ENCODE measurements around the gene CBX4. TPM values are rescaled to one million over a fixed set of nuclear protein-coding genes. Genes with fewer than 3 reads are reported as not detected.

CBX4 gene
- total RNA-seq, 1 experiment from 2014 or later: 6.2 TPM

GRCh38 chr17:79786930-79787643, 52.2 kb downstream of the CBX4 start:
- H3K79me1 ChIP-seq (ENCODE audit: insufficient read depth, low read depth, low read length, poor library complexity, severe bottlenecking): no peaks in the 10 kb centered on the region
- peaks cover 30 to 44% of the 10 kb centered on the region in 2 experiments for H3K4me1 Mint-ChIP-seq
- H3K27ac ChIP-seq (ENCODE audit: insufficient read length, low read depth, low read length): no peak overlapping the region
- no peak overlapping the region for H3K4ac ChIP-seq (ENCODE audit: low read depth, low read length)
- no peak overlapping the region for H2BK12ac ChIP-seq (ENCODE audit: insufficient read length, low read depth, low read length)
- no peak overlapping the region for H4K5ac ChIP-seq (ENCODE audit: insufficient read length, low read depth, low read length)
- no peak overlapping the region for H2BK15ac ChIP-seq (ENCODE audit: low read depth, low read length)
- H3K27me3 ChIP-seq (ENCODE audit: insufficient read depth, low read length): peaks cover 34% of the 10 kb centered on the region
- H3K56ac ChIP-seq (ENCODE audit: insufficient read length, low read depth, low read length): no peak overlapping the region
- peaks cover 18 to 38% (median 31%) of the 10 kb centered on the region in 3 experiments; a peak in 6 of 7 replicates for H3K36me3 Mint-ChIP-seq (ENCODE audit: insufficient read depth in 1 of 3, low read depth in 3 of 3)
- no peak overlapping the region for H3T11ph ChIP-seq (ENCODE audit: low read length)
- peaks cover 64% of the 10 kb centered on the region for H3K27me3 Mint-ChIP-seq (ENCODE audit: low read depth)
- no peak overlapping the region; a peak in 1 of 7 replicates for H3K27ac Mint-ChIP-seq
- H3K4me3 Mint-ChIP-seq: peak overlapping the region in 1 of 2 experiments; percentile 10; a peak in 1 of 5 replicates
- H3K79me2 ChIP-seq (ENCODE audit: insufficient read depth, low read length): no peaks in the 10 kb centered on the region
- peaks cover 8% of the 10 kb centered on the region for H3K4me1 ChIP-seq (ENCODE audit: insufficient read depth, low read length)
- no peak overlapping the region for H3K18ac ChIP-seq (ENCODE audit: insufficient read length, low read depth, low read length)
- no peak overlapping the region for H3K14ac ChIP-seq (ENCODE audit: insufficient read depth, low read length)
- H2BK5ac ChIP-seq (ENCODE audit: insufficient read length, low read length): no peak overlapping the region
- peaks cover 9% of the 10 kb centered on the region for H4K20me1 ChIP-seq (ENCODE audit: control insufficient read depth, insufficient read depth, insufficient read length)
- H2BK20ac ChIP-seq (ENCODE audit: low read depth, low read length, poor library complexity, severe bottlenecking): no peak overlapping the region
- H3K9me3 Mint-ChIP-seq: no peaks in the 10 kb centered on the region; a peak in 1 of 5 replicates
- no CpG with 5 or more reads among the region's 12 CpGs for WGBS (ENCODE audit: extremely low coverage, insufficient read length, low lambda C conversion rate)
- no peaks in the 10 kb centered on the region for H3K23me2 ChIP-seq (ENCODE audit: insufficient read length, low read depth, low read length, poor library complexity, severe bottlenecking)
- no peak overlapping the region for H2AFZ ChIP-seq (ENCODE audit: low read length)
- H4K91ac ChIP-seq (ENCODE audit: insufficient read length, low read depth, low read length): no peak overlapping the region
- H3K23ac ChIP-seq (ENCODE audit: insufficient read length, low read depth, low read length): no peak overlapping the region
- H3K9ac ChIP-seq (ENCODE audit: extremely low read depth, insufficient read length, low read length): no peak overlapping the region
- no peak overlapping the region for H2BK120ac ChIP-seq (ENCODE audit: low read depth, low read length, poor library complexity, severe bottlenecking)
- no peak overlapping the region for H2AK5ac ChIP-seq (ENCODE audit: insufficient read length, low read length)
- TF ChIP-seq, protein P1, sequence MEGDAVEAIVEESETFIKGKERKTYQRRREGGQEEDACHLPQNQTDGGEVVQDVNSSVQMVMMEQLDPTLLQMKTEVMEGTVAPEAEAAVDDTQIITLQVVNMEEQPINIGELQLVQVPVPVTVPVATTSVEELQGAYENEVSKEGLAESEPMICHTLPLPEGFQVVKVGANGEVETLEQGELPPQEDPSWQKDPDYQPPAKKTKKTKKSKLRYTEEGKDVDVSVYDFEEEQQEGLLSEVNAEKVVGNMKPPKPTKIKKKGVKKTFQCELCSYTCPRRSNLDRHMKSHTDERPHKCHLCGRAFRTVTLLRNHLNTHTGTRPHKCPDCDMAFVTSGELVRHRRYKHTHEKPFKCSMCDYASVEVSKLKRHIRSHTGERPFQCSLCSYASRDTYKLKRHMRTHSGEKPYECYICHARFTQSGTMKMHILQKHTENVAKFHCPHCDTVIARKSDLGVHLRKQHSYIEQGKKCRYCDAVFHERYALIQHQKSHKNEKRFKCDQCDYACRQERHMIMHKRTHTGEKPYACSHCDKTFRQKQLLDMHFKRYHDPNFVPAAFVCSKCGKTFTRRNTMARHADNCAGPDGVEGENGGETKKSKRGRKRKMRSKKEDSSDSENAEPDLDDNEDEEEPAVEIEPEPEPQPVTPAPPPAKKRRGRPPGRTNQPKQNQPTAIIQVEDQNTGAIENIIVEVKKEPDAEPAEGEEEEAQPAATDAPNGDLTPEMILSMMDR (conservative IDR thresholded peaks at IDR 0.05): no peak
- H3K4me2 ChIP-seq (ENCODE audit: insufficient read depth, insufficient read length, low read length): no peak overlapping the region
- no peak overlapping the region for H4K8ac ChIP-seq (replicated peaks; ENCODE audit: insufficient read length, low read depth, low read length)
- DNase-seq: no peak
- no peaks in the 10 kb centered on the region for H3K9me3 ChIP-seq (ENCODE audit: control insufficient read depth, low read depth, low read length)

Data from H9 (cell line).